Aorta (tissue), 5 donors: Measurements from ENCODE around the gene PEX3. TPM values are rescaled to one million over a fixed set of nuclear protein-coding genes. Genes with fewer than 3 reads are reported as not detected.
"Not testable (repeated sequence)": the region's sequence is repeated elsewhere in the genome, so short reads cannot be mapped to it uniquely, and the experiment has no call there.

Source experiments
- ATAC-seq: fragments of 200-7000 bp; cut with Tn5 transposase; one replicate; pipeline ENCODE4 v1.9.1; 2022; ENCODE audit warnings: moderate library complexity; ENCODE audit not compliant: low FRiP score
- DNase-seq, 2 donors: peaks; one replicate each; pipeline ENCODE4 v3.0.0-alpha.2; 2020
- H3K27ac ChIP-seq, 2 donors: one replicate each; pipeline ENCODE4 v1.5.1; 2013; ENCODE audit warnings: low read length in 2 of 2, mild to moderate bottlenecking in 2 of 2, moderate library complexity in 2 of 2, control low read depth in 1 of 2, inconsistent platforms in 1 of 2, low read depth in 1 of 2
- H3K27me3 ChIP-seq, 2 donors: one replicate each; pipeline ENCODE4 v1.6.1; 2013; ENCODE audit warnings: control low read depth in 1 of 2, low read length in 1 of 2, mild to moderate bottlenecking in 1 of 2, moderate library complexity in 1 of 2; ENCODE audit not compliant: insufficient read depth in 2 of 2, control insufficient read depth in 1 of 2
- H3K36me3 ChIP-seq, 2 donors: one replicate each; pipeline ENCODE4 v1.6.1; 2013; ENCODE audit warnings: control low read depth in 1 of 2, low read length in 1 of 2, mild to moderate bottlenecking in 1 of 2; ENCODE audit not compliant: insufficient read depth in 2 of 2, control insufficient read depth in 1 of 2
- H3K4me1 ChIP-seq, 2 donors: one replicate each; pipeline ENCODE4 v1.6.1; 2013; ENCODE audit warnings: low read length in 2 of 2, control low read depth in 1 of 2, mild to moderate bottlenecking in 1 of 2, moderate library complexity in 1 of 2; ENCODE audit not compliant: insufficient read depth in 2 of 2, control insufficient read depth in 1 of 2
- H3K4me3 ChIP-seq, 2 donors: one replicate each; pipeline ENCODE4 v1.5.1; 2013; ENCODE audit warnings: low read length in 2 of 2, control low read depth in 1 of 2, mild to moderate bottlenecking in 1 of 2
- H3K9me3 ChIP-seq: one replicate; pipeline ENCODE4 v1.6.1; 2013; ENCODE audit warnings: mild to moderate bottlenecking, low read length; ENCODE audit not compliant: control insufficient read depth
- WGBS, 2 donors: extraction: QIAGEN DNeasy Blood & Tissue Kit; methylation state at CpG; one replicate each; pipeline ENCODE4 v1.1.7; 2013; 5-methylcytosine and 5-hydroxymethylcytosine counted together
- intact Hi-C, 2 donors: fragments of 100-400 bp; cut with DNase I; formaldehyde crosslinking; loops; one replicate each; pipeline versions ENCODE4 v1.14.2 to v1.15.0; 2022
- polyA plus RNA-seq, 2 donors: library from polyadenylated mRNA; stranded (reverse); fragments of 200-250 nt; gene quantifications; one replicate each; pipeline ENCODE4 v1.2.3, GENCODE V29; 2013
- total RNA-seq, 2 donors: library from RNA; stranded (reverse); fragmentation: NEBNext Ultra II Directional; extraction: Animal tissue kit (Norgen Biotek cat#: 25700); gene quantifications; one replicate each; pipeline ENCODE4 v1.2.1, GENCODE V29; 2021
- donor health status: healthy with polysubstance abuse.
- donor health status: Bipolar disorder and iron deficiency.
- donor health status: DM: no; HTN: no; CAD: no.
- donor health status: DM: no; HTN: no; CAD: no.
- donor health status: DM: yes; HTN: yes; CAD: no.

PEX3 gene
- total and polyA plus RNA-seq, 4 donors = 5.0 to 26.1 (median 13.7) TPM

DNA sequence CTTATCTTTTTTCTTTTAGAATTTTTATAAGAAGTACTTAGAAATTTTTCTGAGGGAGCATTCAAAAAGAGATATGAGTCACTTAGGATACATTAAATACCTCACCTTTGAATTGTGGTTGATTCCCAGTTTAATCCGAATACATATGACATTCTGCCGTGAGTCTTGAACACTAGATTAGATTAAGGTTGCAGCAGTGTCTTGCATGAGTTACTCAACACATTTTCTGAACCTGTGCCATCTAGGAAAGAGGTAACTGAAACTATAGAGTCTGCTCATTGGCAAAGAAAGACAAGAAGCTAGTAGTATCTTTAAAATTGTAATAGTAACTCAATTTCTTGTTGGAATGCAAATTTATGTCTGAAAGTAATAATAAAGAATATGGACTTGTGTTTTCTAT is 14.9 kb downstream of the PEX3 start:
- no peaks in the 10 kb centered on the region for H3K9me3 ChIP-seq
- WGBS, 2 donors = 91 to 94% methylated on average over 2 of the region's 2 CpGs
- no peaks in the 10 kb centered on the region for H3K27me3 ChIP-seq
- H3K27ac ChIP-seq = no peak overlapping the region
- H3K4me3 ChIP-seq = no peak overlapping the region
- no peak for DNase-seq
- intact Hi-C loops = no loop called here
- H3K36me3 ChIP-seq = peaks cover 0 to 7% of the 10 kb centered on the region in 2 donors
- ATAC-seq = no peak
- no peaks in the 10 kb centered on the region for H3K4me1 ChIP-seq

DNA sequence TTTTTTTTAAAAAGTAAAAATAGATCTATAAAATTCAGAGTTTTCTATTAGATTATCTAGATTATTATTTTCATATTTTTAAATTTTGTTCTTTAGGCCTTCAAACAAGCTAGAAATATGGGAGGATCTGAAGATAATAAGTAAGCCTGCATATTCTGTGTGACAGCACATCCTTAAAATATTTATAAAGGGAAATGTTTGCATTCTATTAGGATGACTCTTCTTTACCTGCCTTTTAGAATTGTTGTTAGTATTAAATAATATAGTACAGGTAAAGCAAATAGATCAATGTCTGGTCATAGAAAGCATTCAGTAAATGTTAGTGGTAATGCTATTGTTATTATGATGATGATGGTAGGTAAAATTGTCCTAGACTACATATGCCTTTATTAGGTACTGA is 17.4 kb downstream of the PEX3 start:
- no peaks in the 10 kb centered on the region for H3K4me1 ChIP-seq
- no peak overlapping the region for H3K4me3 ChIP-seq
- no peak overlapping the region for H3K27ac ChIP-seq
- peaks cover 0 to 4% of the 10 kb centered on the region in 2 donors for H3K36me3 ChIP-seq
- H3K9me3 ChIP-seq = no peaks in the 10 kb centered on the region
- intact Hi-C loops = no loop called here
- no peak for DNase-seq
- no peaks in the 10 kb centered on the region for H3K27me3 ChIP-seq
- no peak for ATAC-seq

DNA sequence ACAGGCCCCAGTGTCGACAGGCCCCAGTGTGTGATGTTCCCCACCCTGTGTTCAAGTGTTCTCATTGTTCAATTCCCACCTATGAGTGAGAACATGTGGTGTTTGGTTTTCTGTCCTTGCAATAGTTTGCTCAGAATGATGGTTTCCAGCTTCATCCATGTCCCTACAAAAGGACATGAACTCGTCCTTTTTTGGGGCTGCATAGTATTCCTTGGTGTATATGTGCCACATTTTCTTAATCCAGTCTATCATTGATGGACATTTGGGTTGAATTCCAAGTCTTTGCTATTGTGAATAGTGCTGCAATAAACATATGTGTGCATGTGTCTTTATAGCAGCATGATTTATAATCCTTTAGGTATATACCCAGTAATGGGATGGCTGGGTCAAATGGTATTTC is 18.2 kb downstream of the PEX3 start:
- H3K27me3 ChIP-seq, H3K36me3 ChIP-seq, H3K4me3 ChIP-seq, intact Hi-C loops, H3K9me3 ChIP-seq, ATAC-seq, H3K27ac ChIP-seq, DNase-seq, H3K4me1 ChIP-seq: not testable (repeated sequence)
- WGBS, 2 donors = 92 to 95% methylated on average over 2 of the region's 2 CpGs

DNA sequence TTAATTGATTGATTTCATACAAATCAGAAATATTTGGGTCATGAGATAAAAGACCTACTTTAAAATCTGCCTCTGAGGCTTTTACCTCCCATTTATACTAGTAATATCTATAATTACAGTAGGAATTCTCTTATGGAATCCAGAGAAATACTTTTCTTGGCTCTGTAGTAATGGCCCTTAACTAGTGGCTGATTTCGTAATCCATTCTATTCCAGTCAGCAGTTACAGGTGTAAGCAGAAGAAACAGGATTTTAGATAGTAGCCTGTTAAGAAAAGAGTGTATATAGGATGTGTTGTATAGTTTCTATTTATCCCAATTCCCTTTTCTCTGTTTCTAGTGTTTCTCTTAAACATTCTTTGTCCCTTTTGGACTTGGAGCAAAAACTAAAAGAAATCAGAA is 21.2 kb downstream of the PEX3 start:
- DNase-seq (no peak), ATAC-seq (no peak)
- H3K36me3 ChIP-seq = peaks cover 0 to 4% of the 10 kb centered on the region in 2 donors
- H3K4me1 ChIP-seq = no peaks in the 10 kb centered on the region
- no peak overlapping the region for H3K27ac ChIP-seq
- H3K4me3 ChIP-seq = no peak overlapping the region
- 94 to 97% methylated on average over 1 of the region's 1 CpG for WGBS, 2 donors
- intact Hi-C loops = no loop called here
- no peaks in the 10 kb centered on the region for H3K9me3 ChIP-seq
- no peaks in the 10 kb centered on the region for H3K27me3 ChIP-seq

DNA sequence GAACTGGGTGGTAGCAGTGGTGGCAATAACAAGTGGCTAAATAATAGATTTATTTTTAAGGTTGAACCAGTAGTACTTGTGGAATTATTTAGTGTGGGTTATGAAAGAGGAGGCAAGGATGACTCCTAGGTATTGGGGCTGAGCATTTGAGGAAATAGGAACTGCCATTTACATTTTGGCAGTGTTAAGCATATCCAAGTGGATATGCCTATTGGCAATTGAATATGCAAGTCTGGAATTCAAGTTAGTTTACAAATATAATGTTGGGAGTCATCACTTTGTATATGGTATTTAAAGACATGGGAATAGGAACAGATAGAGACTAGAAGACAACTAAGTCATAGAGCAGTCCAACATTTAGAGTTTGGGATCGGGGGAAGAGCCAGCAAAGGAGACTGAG is 25.9 kb downstream of the PEX3 start:
- H3K4me3 ChIP-seq = no peak overlapping the region
- H3K9me3 ChIP-seq = no peaks in the 10 kb centered on the region
- no peak for ATAC-seq
- DNase-seq = no peak
- H3K27me3 ChIP-seq = no peaks in the 10 kb centered on the region
- H3K27ac ChIP-seq = no peak overlapping the region
- peaks cover 0 to 2% of the 10 kb centered on the region in 2 donors for H3K36me3 ChIP-seq
- 98 to 100% methylated on average over 1 of the region's 1 CpG for WGBS, 2 donors
- intact Hi-C loops = no loop called here
- no peaks in the 10 kb centered on the region for H3K4me1 ChIP-seq

DNA sequence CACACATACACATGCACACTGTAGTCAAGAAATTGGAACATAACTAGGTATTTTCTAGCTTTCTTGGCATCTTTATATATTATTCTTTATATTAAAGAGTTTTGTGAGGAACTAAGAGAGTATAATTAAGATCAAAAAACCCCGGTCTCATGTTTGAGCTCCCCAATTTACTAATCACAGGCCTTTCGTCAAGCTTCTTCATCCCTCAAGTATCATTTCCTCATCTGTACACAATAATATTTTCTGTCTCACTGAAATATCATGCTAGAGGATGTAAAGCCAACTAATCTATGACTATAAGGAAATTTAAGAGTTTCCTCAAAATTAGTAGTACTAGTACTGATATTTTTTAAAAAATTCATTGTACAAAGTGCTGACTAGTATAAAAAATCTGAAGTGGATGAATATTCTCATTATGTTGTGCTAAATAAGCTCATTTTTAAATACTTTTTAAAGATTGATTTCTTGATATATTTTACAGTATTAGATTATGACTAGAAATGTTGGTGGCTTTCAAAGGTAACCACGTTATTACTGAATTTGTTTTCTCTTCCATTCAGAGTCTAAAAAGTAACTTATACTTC is 28.0 kb downstream of the PEX3 start:
- ATAC-seq = no peak
- intact Hi-C loops = no loop called here
- 93 to 94% methylated on average over 3 of the region's 3 CpGs for WGBS, 2 donors

DNA sequence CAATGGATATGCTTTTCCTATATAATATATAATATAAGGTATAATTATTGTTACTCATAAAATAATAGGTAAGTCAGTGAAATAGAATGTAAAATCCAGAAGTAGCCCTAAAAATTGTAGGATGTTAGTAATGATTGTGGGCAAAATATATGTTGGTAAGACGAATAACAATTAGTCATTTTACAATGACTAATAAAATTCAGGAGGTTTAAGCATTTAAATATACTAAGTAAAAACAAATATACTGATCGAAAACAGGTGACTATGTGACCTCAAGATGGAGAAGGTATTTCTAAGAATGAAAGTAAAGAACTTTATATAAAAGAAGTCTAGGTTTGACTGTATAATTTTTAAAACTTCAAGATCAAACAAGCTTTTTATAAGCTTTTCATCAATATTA is 32.0 kb downstream of the PEX3 start:
- Histone ChIP-seq H3K27me3 (no peaks in the 10 kb centered on the region), H3K27ac (no peak overlapping the region), H3K36me3 (peaks cover 0 to 4% of the 10 kb centered on the region in 2 donors), H3K9me3 (no peaks in the 10 kb centered on the region), H3K4me1 (no peaks in the 10 kb centered on the region), H3K4me3 (no peak overlapping the region)
- DNase-seq (no peak), ATAC-seq (no peak)
- WGBS, 2 donors = 69 to 94% methylated on average over 2 of the region's 2 CpGs
- intact Hi-C loops = no loop called here

More for the DNA sequence above, 28.0 kb downstream of the PEX3 start:
- H3K36me3 ChIP-seq = peaks cover 0 to 3% of the 10 kb centered on the region in 2 donors
- H3K27me3 ChIP-seq = no peaks in the 10 kb centered on the region
- DNase-seq = no peak
- H3K4me1 ChIP-seq = no peaks in the 10 kb centered on the region
- no peaks in the 10 kb centered on the region for H3K9me3 ChIP-seq
- no peak overlapping the region for H3K4me3 ChIP-seq
- no peak overlapping the region for H3K27ac ChIP-seq

DNA sequence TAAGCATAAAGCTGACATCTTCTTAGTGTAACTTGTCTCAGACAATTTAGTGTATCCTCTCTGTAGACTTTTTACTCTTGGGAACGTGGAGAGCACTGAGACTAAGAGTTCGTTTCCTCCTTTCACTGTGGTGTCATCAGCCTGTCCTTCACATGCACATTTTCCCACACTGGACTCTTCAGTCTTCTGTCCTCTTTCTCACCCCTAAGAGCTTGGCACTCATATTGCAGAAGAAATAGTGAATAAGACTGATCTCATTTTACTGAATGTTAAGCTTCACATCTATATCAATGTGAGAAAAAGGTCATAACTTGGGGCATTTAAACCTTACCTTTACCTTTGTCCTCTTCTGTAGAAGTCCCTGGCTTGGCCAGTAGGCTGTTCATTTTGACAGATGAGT is 35.4 kb downstream of the PEX3 start:
- intact Hi-C loops = no loop called here
- Histone ChIP-seq H3K4me1 (no peaks in the 10 kb centered on the region), H3K36me3 (peaks cover 0 to 4% of the 10 kb centered on the region in 2 donors), H3K4me3 (no peak overlapping the region), H3K9me3 (no peaks in the 10 kb centered on the region), H3K27ac (no peak overlapping the region), H3K27me3 (no peaks in the 10 kb centered on the region)
- ATAC-seq (no peak), DNase-seq (no peak)
- 79 to 85% methylated on average over 2 of the region's 2 CpGs for WGBS, 2 donors

DNA sequence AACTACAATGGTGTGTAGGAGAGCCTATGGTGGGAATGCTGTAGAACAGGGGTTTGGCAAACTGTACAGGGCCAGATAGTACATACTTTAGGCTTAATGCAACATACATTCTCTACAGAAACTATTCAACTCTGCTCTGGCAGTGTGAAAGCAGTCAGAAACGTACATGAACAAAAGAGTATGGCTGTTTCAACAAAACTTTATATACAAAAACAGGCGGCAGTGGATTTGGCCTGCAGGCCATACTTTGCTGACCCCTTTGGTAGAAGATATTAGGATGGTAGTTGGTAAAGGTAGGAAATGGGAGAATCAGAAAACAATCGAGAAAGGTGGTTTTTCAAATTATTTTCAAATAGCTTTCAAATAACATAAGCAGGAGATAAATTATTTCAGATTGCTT is 36.1 kb downstream of the PEX3 start:
- WGBS, 2 donors = 87% methylated on average over 3 of the region's 3 CpGs
- H3K4me3 ChIP-seq = no peak overlapping the region
- peaks cover 0 to 4% of the 10 kb centered on the region in 2 donors for H3K36me3 ChIP-seq
- H3K27ac ChIP-seq = no peak overlapping the region
- intact Hi-C loops = no loop called here
- ATAC-seq = no peak
- no peaks in the 10 kb centered on the region for H3K9me3 ChIP-seq
- no peak for DNase-seq
- no peaks in the 10 kb centered on the region for H3K4me1 ChIP-seq
- no peaks in the 10 kb centered on the region for H3K27me3 ChIP-seq
